Naive thymus-derived CD4-positive, alpha-beta T cell (primary cell): Measurements from ENCODE around the gene DGUOK. TPM values are rescaled to one million over a fixed set of nuclear protein-coding genes. Genes with fewer than 3 reads are reported as not detected.

ENCODE experiments used
- ATAC-seq: fragments of 150-1000 bp; cut with Tn5 transposase; 2 replicates; pipeline ENCODE4 v1.10.0; 2021; ENCODE audit warnings: mild to moderate bottlenecking, moderate library complexity
- CTCF ChIA-PET: fragments of 350-600 bp; sonication (Branson Sonifier 250); formaldehyde crosslinking; loops from one replicate; lab custom pipeline; 2021; ENCODE audit warnings: antibody characterized with exemption; lab: Charles Lee
- POLR2A ChIA-PET: fragments of 350-600 bp; sonication (Branson Sonifier 250); formaldehyde crosslinking; loops from one replicate; lab custom pipeline; 2021; ENCODE audit warnings: antibody characterized with exemption, inconsistent platforms; lab: Charles Lee
- DNase-seq, 9 donors: peaks; one replicate each; pipeline versions ENCODE4 v3.0.0 to v3.0.0-alpha.2; 2020 to 2022; ENCODE audit warnings: mixed read lengths in 1 of 9
- H3K27ac ChIP-seq: one replicate; pipeline ENCODE4 v1.7.0; 2013; ENCODE audit warnings: mild to moderate bottlenecking, low read depth, low read length, moderate library complexity
- H3K27me3 ChIP-seq, 2 donors: one replicate each; pipeline ENCODE4 v1.7.0; 2013; ENCODE audit warnings: low read length in 2 of 2, mild to moderate bottlenecking in 2 of 2, moderate library complexity in 2 of 2; ENCODE audit not compliant: control insufficient read depth in 2 of 2, insufficient read depth in 2 of 2
- H3K36me3 ChIP-seq, 3 experiments: 1 replicate in 2 of 3; 2 replicates in 1 of 3; pipeline ENCODE4 v1.7.0; 2013; ENCODE audit warnings: low read length in 3 of 3, mild to moderate bottlenecking in 3 of 3, moderate library complexity in 1 of 3; ENCODE audit not compliant: insufficient read depth in 3 of 3, control insufficient read depth in 2 of 3
- H3K4me1 ChIP-seq, 2 donors: one replicate each; pipeline ENCODE4 v1.7.0; 2013; ENCODE audit warnings: low read length in 2 of 2, mild to moderate bottlenecking in 2 of 2, moderate library complexity in 1 of 2; ENCODE audit not compliant: control insufficient read depth in 2 of 2, insufficient read depth in 2 of 2
- H3K4me3 ChIP-seq: 2 replicates; pipeline ENCODE4 v1.7.0; 2013; ENCODE audit warnings: mild to moderate bottlenecking, low read length
- H3K9me3 ChIP-seq, 3 experiments: 1 replicate in 2 of 3; 2 replicates in 1 of 3; pipeline ENCODE4 v1.7.0; 2013; ENCODE audit warnings: low read length in 3 of 3; ENCODE audit not compliant: control insufficient read depth in 2 of 3
- H3K27ac Mint-ChIP-seq, 9 donors: one replicate each; pipeline ENCODE4 v1.8.0; 2020 to 2022; ENCODE audit warnings: mixed read lengths in 9 of 9, mild to moderate bottlenecking in 8 of 9, moderate library complexity in 5 of 9, inconsistent platforms in 2 of 9
- H3K27me3 Mint-ChIP-seq, 5 donors: one replicate each; pipeline ENCODE4 v1.8.0; 2021 to 2022; ENCODE audit warnings: mixed read lengths in 5 of 5, mild to moderate bottlenecking in 1 of 5
- H3K36me3 Mint-ChIP-seq, 5 donors: one replicate each; pipeline ENCODE4 v1.8.0; 2020 to 2022; ENCODE audit warnings: mixed read lengths in 5 of 5, mild to moderate bottlenecking in 3 of 5, inconsistent platforms in 1 of 5
- H3K4me1 Mint-ChIP-seq, 7 donors: one replicate each; pipeline ENCODE4 v1.8.0; 2020 to 2022; ENCODE audit warnings: mixed read lengths in 7 of 7, mild to moderate bottlenecking in 3 of 7, inconsistent platforms in 1 of 7
- H3K4me3 Mint-ChIP-seq, 10 donors: one replicate each; pipeline ENCODE4 v1.8.0; 2020 to 2022; ENCODE audit warnings: mild to moderate bottlenecking in 10 of 10, mixed read lengths in 10 of 10, moderate library complexity in 6 of 10, inconsistent platforms in 2 of 10
- H3K9me3 Mint-ChIP-seq, 11 donors: one replicate each; pipeline ENCODE4 v1.8.0; 2020 to 2022; ENCODE audit warnings: mixed read lengths in 11 of 11, mild to moderate bottlenecking in 4 of 11, inconsistent platforms in 1 of 11, moderate library complexity in 1 of 11
- intact Hi-C, 2 donors: fragments of 100-400 bp; cut with micrococcal nuclease; formaldehyde crosslinking; loops; one replicate each; pipeline ENCODE4 v1.15.1; 2023
- polyA plus RNA-seq, 2 donors: library from polyadenylated mRNA; unstranded; fragments of 300-500 nt; fragmentation: Illumina TruSeq; gene quantifications; one replicate each; pipeline ENCODE4 v1.2.3, GENCODE V29; 2021
- total RNA-seq, 6 experiments: library from RNA in 5 of 6; stranded (reverse) in 5 of 6; gene quantifications; 1 replicate in 5 of 6; 2 replicates in 1 of 6; pipeline ENCODE4 v1.2.3 and lab custom pipeline; 2021 to 2026

DGUOK gene
- total and polyA plus RNA-seq, 7 experiments from 2014 or later: 43.1 to 220 (median 69.4) TPM

DNA sequence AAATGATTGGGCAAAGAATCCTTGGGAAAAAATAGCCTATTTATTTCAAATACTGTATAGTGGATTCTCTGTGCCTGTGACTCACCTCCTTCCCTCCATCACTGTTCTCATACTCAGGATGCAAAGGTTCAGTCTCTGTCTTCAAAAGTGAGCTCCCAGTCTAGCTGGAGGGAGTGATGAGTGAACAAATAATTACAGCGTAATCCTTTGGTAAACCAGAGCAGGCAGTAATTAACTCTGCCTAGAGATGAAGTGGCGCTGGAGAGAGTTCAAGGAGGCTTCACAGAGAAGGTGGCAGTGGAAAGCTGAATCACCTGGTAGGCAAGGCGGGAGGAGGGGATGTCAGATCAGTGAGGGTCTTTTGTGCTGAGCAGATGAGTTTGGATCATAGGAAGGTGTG lies 6.5 kb downstream of the DGUOK start:
- Histone ChIP-seq H3K4me3 (no peak overlapping the region), H3K4me1 (peaks cover 32 to 38% of the 10 kb centered on the region in 2 donors), H3K27ac (no peak overlapping the region), H3K36me3 (peaks cover 0 to 24% (median 8%) of the 10 kb centered on the region in 3 experiments), H3K27me3 (no peaks in the 10 kb centered on the region), H3K9me3 (no peaks in the 10 kb centered on the region)
- CTCF ChIA-PET: no interaction called here
- POLR2A ChIA-PET: interaction anchor here (1.4 kb wide), 1 partner anchor 11 kb away, joined by 3 read pairs; no protein-coding TSS in a partner anchor
- DNase-seq (no peak), ATAC-seq (no peak)
- Mint-ChIP-seq H3K9me3 (peaks cover 0 to 1% (median 0%) of the 10 kb centered on the region in 11 donors), H3K4me3 (peak overlapping the region in 2 of 10 donors; percentile 14 to 44), H3K4me1 (peaks cover 69 to 93% (median 90%) of the 10 kb centered on the region in 7 donors), H3K27ac (peak overlapping the region in 8 of 9 donors; percentile 0 to 81 (median 66)), H3K27me3 (no peaks in the 10 kb centered on the region), H3K36me3 (peaks cover 6 to 44% (median 29%) of the 10 kb centered on the region in 5 donors)
- intact Hi-C loops: no loop called here

GRCh38 chr2:73935641-73936040 lies 9.0 kb downstream of the DGUOK start:
- Histone ChIP-seq H3K36me3 (peaks cover 0 to 24% (median 8%) of the 10 kb centered on the region in 3 experiments), H3K4me1 (peaks cover 24 to 31% of the 10 kb centered on the region in 2 donors), H3K9me3 (no peaks in the 10 kb centered on the region), H3K4me3 (no peak overlapping the region), H3K27ac (no peak overlapping the region), H3K27me3 (no peaks in the 10 kb centered on the region)
- ChIA-PET POLR2A (interaction anchor here (0.6 to 1.6 kb wide), 4 partner anchors 9 to 127 kb away, joined by 4 read pairs; partner anchors contain the start of gene DGUOK), CTCF (interaction anchor here (2.9 kb wide), 1 partner anchor 27 kb away, joined by 7 read pairs; no protein-coding TSS in a partner anchor)
- no peak for DNase-seq
- intact Hi-C loops: no loop called here
- H3K4me3 Mint-ChIP-seq: no peak overlapping the region
- H3K9me3 Mint-ChIP-seq: peaks cover 0 to 1% (median 0%) of the 10 kb centered on the region in 11 donors
- no peaks in the 10 kb centered on the region for H3K27me3 Mint-ChIP-seq
- no peak for ATAC-seq
- peaks cover 6 to 44% (median 17%) of the 10 kb centered on the region in 5 donors for H3K36me3 Mint-ChIP-seq
- H3K27ac Mint-ChIP-seq: peak overlapping the region in 5 of 9 donors; percentile 6 to 71 (median 38)
- peaks cover 58 to 93% (median 90%) of the 10 kb centered on the region in 7 donors for H3K4me1 Mint-ChIP-seq

DNA sequence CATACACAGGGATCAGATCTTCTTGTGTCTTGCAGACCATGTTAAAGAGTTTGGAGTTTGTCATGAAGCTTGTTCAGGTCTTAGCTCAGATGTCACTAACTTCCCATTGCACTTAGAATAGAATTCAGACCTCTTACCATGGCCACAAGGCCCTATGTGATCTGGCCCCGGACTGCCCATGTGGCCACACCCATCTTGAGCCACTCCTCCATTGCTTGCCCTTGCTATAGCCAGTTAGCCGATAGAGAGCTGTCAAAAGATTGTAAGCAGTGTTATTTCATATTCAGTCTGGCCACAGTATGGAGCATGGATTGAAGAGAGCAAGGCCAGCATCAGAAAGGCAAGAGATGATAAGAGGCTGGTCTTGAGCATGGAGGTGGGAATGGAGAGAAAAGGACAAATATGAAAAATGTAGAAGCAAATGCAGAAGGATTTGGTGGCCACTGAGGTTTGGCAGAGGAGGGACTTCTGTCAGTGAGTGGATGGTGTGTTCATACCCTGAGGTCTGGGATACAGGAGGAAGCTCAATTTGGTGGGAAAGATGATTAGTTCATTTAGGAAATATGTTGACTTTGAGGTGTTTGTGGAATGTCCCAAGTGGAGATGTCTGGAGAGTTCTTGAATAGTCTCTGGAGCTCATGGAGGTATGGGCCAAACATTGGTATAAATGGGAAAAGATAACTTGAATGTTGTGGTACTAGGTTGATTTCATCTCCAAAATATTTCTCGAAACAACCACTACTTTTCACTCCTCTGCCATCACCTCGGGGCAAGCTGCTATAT lies 10.6 kb downstream of the DGUOK start:
- intact Hi-C loops: no loop called here
- Histone ChIP-seq H3K4me3 (no peak overlapping the region), H3K4me1 (peaks cover 17 to 19% of the 10 kb centered on the region in 2 donors), H3K27me3 (no peaks in the 10 kb centered on the region), H3K9me3 (no peaks in the 10 kb centered on the region), H3K27ac (no peak overlapping the region), H3K36me3 (peaks cover 0 to 22% (median 8%) of the 10 kb centered on the region in 3 experiments)
- DNase-seq (no peak), ATAC-seq (no peak)
- no peaks in the 10 kb centered on the region for H3K27me3 Mint-ChIP-seq
- H3K36me3 Mint-ChIP-seq: peaks cover 0 to 42% (median 8%) of the 10 kb centered on the region in 5 donors
- H3K9me3 Mint-ChIP-seq: peaks cover 0 to 1% (median 0%) of the 10 kb centered on the region in 11 donors
- H3K4me3 Mint-ChIP-seq: peak overlapping the region in 3 of 10 donors; percentile 1 to 9 (median 6)
- ChIA-PET POLR2A (interaction anchor here (0.8 to 2.0 kb wide), 7 partner anchors 9 to 50 kb away, joined by 3 to 7 read pairs (median 4); partner anchors contain the start of gene DGUOK), CTCF (interaction anchor here (1.1 to 2.9 kb wide), 4 partner anchors 28 to 143 kb away, joined by 4 to 7 read pairs (median 4); no protein-coding TSS in a partner anchor)
- peak overlapping the region in 8 of 9 donors; percentile 2 to 90 (median 46) for H3K27ac Mint-ChIP-seq
- H3K4me1 Mint-ChIP-seq: peaks cover 50 to 92% (median 89%) of the 10 kb centered on the region in 7 donors

DNA sequence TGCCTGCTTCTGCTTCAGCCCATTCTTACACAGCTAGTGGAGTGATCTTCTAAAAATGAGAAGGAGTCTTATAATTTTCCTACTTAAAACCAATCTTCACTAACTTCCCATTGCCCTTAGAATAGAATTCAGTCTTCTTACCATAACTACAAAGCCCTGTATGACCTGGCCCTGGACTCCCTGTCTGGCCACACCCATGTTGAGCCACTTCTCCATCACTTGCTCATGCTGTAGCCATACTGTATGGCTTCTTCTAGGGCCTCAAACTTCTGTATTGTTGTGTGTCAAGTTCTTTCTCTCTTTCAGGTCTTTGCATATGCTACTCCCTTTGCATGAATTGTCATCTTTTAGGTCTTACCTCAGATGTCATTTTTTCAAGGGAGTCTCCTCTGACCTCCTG lies 11.2 kb downstream of the DGUOK start:
- H3K4me1 Mint-ChIP-seq: peaks cover 47 to 92% (median 87%) of the 10 kb centered on the region in 7 donors
- intact Hi-C loops: loop anchor here in 1 of 2 donors (1.0 kb wide), 1 partner anchor 20 kb away; no protein-coding TSS in a partner anchor
- peaks cover 0 to 1% (median 0%) of the 10 kb centered on the region in 11 donors for H3K9me3 Mint-ChIP-seq
- no peak overlapping the region for H3K27ac ChIP-seq
- DNase-seq: no peak
- no peaks in the 10 kb centered on the region for H3K9me3 ChIP-seq
- H3K4me3 Mint-ChIP-seq: peak overlapping the region in 1 of 10 donors; percentile 6
- H3K27me3 Mint-ChIP-seq: no peaks in the 10 kb centered on the region
- POLR2A ChIA-PET: interaction anchor here (0.6 to 2.0 kb wide), 7 partner anchors 8 to 50 kb away, joined by 3 to 8 read pairs (median 5); partner anchors contain the start of gene DGUOK
- H3K36me3 ChIP-seq: peaks cover 0 to 16% (median 4%) of the 10 kb centered on the region in 3 experiments
- H3K4me1 ChIP-seq: peaks cover 16 to 17% of the 10 kb centered on the region in 2 donors
- no peaks in the 10 kb centered on the region for H3K27me3 ChIP-seq
- H3K36me3 Mint-ChIP-seq: peaks cover 0 to 42% (median 7%) of the 10 kb centered on the region in 5 donors
- CTCF ChIA-PET: interaction anchor here (1.1 to 2.9 kb wide), 5 partner anchors 29 to 209 kb away, joined by 4 to 7 read pairs (median 5); partner anchors contain the start of gene BOLA3
- no peak overlapping the region for H3K4me3 ChIP-seq
- H3K27ac Mint-ChIP-seq: peak overlapping the region in 8 of 9 donors; percentile 5 to 90 (median 33)
- peak; percentile 50 for ATAC-seq

DNA sequence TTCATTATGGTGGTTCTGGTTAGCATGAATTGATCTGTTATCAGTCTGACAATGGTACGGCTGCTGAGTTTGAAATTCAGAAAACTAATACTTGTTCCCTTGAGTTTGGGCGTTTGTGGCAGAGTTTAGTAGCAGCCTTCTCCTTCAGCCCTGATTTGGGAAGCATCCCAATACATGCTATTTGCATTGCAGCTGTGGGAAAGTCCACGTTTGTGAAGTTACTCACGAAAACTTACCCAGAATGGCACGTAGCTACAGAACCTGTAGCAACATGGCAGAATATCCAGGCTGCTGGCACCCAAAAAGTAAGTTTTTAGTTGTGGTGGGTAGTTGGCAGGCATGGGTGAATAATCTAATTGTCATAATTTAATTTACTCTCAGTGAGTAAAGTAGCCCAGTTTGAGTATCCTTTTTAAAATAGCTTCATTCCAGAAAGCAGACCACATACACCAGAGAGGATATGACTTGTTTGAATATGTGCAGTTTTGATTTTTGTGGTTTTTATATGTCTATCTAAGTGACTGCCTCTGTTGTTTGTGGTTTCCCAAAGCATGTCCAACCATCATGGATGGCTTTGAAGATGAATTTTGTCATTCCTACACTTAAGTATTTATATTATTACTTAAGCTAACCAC lies 12.2 kb downstream of the DGUOK start:
- peaks cover 16 to 17% of the 10 kb centered on the region in 2 donors for H3K4me1 ChIP-seq
- ATAC-seq (peak; percentile 57), DNase-seq (peak in 5 of 9 donors; percentile 26 to 43 (median 33))
- intact Hi-C loops: loop anchor here in 1 of 2 donors (1.0 kb wide), 3 partner anchors 19 to 63 kb away; no protein-coding TSS in a partner anchor
- Mint-ChIP-seq H3K27ac (peak overlapping the region in 6 of 9 donors; percentile 41 to 81 (median 62)), H3K9me3 (peaks cover 0 to 1% (median 0%) of the 10 kb centered on the region in 11 donors), H3K4me1 (peaks cover 48 to 91% (median 78%) of the 10 kb centered on the region in 7 donors), H3K4me3 (peak overlapping the region in 4 of 10 donors; percentile 8 to 28 (median 20)), H3K27me3 (no peaks in the 10 kb centered on the region), H3K36me3 (peaks cover 0 to 38% (median 7%) of the 10 kb centered on the region in 5 donors)
- H3K27me3 ChIP-seq: no peaks in the 10 kb centered on the region
- ChIA-PET POLR2A (interaction anchor here (1.1 to 2.0 kb wide), 6 partner anchors 8 to 240 kb away, joined by 3 to 8 read pairs (median 4); partner anchors contain the start of genes DGUOK and MOB1A), CTCF (interaction anchor here (0.6 to 1.7 kb wide), 4 partner anchors 10 to 208 kb away, joined by 3 to 7 read pairs (median 4); partner anchors contain the start of gene BOLA3)
- H3K36me3 ChIP-seq: peaks cover 0 to 14% (median 0%) of the 10 kb centered on the region in 3 experiments
- H3K9me3 ChIP-seq: no peaks in the 10 kb centered on the region
- H3K4me3 ChIP-seq: no peak overlapping the region
- no peak overlapping the region for H3K27ac ChIP-seq
